Measurements from ENCODE around the gene GNB3.
"Not testable (repeated sequence)": the region's sequence is repeated elsewhere in the genome, so short reads cannot be mapped to it uniquely, and the experiment has no call there.

GNB3 gene

GRCh38 chr12:6883683-6884082, 43.0 kb downstream of the GNB3 start:
- no peak for DNase-seq (ENCODE audit: low spot score)

- DNase-seq (ENCODE audit: low spot score), result no peak
Measured at GRCh38 chr12:6884539-6884938, 43.8 kb downstream of the GNB3 start.

- DNase-seq (ENCODE audit: low spot score), result not testable (repeated sequence)
Measured at GRCh38 chr12:6886206-6886999, 45.7 kb downstream of the GNB3 start.

- DNase-seq (ENCODE audit: low spot score), result no peak
Measured at GRCh38 chr12:6887460-6887859, 46.7 kb downstream of the GNB3 start.

GRCh38 chr12:6888360-6888759, 47.6 kb downstream of the GNB3 start:
- DNase-seq (ENCODE audit: low spot score), result no peak

GRCh38 chr12:6888794-6889193, 48.1 kb downstream of the GNB3 start:
- DNase-seq (ENCODE audit: low spot score), result not testable (repeated sequence)

- not testable (repeated sequence) for DNase-seq (ENCODE audit: low spot score)
Measured at GRCh38 chr12:6889775-6890573, 49.2 kb downstream of the GNB3 start.

- DNase-seq (ENCODE audit: low spot score), result peak; percentile 97
Measured at GRCh38 chr12:6890789-6891645, 50.3 kb downstream of the GNB3 start.

GRCh38 chr12:6891646-6892001, 50.9 kb downstream of the GNB3 start:
- DNase-seq (ENCODE audit: low spot score), result no peak

- DNase-seq (ENCODE audit: low spot score), result not testable (repeated sequence)
Measured at GRCh38 chr12:6892683-6893082, 52.0 kb downstream of the GNB3 start.

- no peak for DNase-seq (ENCODE audit: low spot score)
Measured at GRCh38 chr12:6894321-6894720, 53.6 kb downstream of the GNB3 start.

Measured in GM03348 (cell line).